Measurements from ENCODE around the gene MRPL14.

DNA sequence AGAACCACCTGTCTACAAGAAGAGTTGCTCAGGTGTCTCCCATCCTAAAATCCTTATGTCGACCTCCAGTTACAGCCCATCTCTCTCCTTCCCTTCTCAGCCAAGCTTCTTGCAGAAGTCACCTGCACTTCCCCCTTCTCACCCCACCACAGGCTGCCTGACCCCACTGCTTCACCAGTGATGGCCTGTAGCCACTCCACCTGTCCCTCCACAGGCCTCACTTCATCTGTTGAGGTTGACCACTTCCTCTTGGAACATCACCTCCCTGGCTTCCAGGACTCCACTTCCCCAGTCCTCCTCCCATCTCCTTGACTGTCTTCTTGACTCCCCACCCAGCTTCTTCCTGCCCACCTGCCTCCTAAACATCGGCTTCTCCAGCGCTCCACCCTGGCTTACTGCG lies 25.4 kb downstream of the MRPL14 start:
- TF ChIP-seq CTCF (conservative IDR thresholded peaks at IDR 0.05; ENCODE audit: low read depth in 2 of 2) (no peak), EZH2 (IDR thresholded peaks at IDR 0.05; ENCODE audit: low read depth, unreplicated experiment) (no peak), POLR2AphosphoS5 (IDR thresholded peaks at IDR 0.05; ENCODE audit: low read depth) (no peak)

Data from GM23338 (cell line).